GM19043 (cell line): ENCODE measurements around the gene PLOD3.

Experiments used
- ATAC-seq: cut with Tn5 transposase; IDR thresholded peaks from one replicate; pipeline ENCODE4 v1.9.1; 2021; ENCODE audit warnings: low read depth; ENCODE audit not compliant: unreplicated experiment

Gene PLOD3

DNA sequence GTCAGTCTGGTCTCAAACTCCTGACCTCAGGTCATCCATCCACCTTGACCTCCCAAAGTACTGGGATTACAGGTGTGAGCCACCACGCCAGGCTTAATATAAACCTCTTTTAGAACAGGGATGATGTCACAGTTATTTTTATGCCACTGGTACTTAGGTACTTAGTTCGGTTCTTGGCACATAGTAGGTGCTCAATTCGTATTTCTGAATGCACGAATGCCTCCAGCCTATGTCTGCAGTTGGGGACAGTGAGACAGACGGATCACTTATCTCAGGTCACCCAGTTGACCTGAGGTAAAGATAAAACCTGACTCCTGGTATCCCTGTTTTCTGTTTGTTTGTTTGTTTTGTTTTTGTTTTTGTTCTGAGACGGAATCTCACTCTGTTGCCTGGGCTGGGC, 31.2 kb downstream of the PLOD3 start:
- ATAC-seq = no peak

DNA sequence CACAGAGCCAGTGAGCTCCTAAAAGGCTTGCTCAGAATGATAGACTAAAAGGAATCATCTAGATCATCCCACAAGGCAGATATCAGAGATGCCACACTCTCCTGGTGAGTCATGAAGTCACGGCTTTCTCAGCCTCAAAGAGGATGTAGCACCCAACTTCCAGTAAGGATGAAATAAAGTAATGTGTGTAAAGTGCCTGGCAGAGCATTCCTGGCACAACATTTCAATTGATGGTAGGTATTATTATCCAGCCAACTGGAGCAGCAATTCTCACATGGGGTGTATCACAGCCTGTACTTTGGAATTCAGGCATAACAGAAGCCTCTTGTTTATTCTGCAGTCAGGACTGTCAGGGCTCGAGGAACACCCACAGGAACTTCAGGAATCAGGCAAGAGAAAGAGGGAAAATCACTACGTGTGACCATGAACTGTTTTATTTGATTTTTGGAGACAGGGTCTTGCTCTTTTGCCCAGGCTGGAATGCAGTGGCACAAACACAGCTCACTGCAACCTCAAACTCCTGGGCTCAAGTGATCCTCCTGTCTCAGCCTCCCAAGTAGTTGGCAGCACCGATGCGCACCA, 32.0 kb downstream of the PLOD3 start:
- ATAC-seq = no peak

DNA sequence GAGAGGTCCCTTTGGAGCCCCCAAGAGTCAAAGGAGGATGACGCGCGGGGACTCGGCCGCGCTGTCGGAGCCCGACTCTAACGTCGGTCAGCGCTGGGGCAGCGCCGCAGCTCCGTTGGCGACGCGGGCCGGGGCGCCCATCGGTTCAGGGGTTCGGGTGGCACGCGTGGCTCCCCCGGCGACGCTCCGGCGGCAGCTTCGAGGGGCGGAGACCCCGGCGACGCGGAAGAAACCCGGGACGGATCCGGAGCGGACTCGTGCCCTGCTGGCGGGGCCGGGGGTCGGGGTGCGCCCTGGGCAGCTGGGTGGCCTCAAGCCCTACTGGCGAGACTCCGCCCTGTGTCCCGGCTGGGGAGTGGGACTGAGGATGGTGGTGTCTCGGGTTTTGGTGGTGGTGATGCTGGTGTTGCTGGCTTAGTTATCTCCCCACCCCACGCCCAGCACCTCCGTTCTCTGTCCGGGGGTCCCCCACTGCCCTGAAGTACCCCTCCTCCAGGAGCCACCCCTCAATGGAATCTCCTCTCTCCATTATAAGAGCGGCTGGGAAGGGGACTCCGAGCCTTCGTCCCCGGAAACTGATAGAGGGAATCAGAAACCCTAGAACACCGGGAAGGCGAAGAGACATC, 37.1 kb downstream of the PLOD3 start, which contains the start of gene NAT16:
NAT16 (minus strand) TSS at position 164 of the 626 bp plus-strand sequence. CDS start 5,486 bp downstream, outside the sequence.
- ATAC-seq = no peak

DNA sequence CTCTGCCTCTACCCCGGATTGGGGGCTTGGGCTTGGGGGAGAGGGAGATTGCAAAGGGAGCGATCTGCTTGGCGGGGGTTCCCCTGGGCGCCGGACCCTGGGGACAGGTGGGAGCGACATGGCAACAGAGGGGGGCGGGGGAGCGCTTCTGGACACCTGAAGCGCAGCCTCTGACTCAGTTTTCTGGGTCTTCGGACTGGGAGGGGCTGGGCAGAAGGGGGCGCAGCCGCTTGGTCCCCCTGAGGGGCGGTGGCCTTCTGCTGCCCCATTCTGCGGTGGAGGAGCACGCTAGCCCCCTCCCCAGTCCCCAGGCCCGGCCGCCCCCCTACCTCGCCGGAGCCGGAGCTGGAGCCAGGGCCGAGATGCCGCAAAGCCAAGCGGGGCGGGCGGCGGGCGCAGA, 37.7 kb downstream of the PLOD3 start:
- ATAC-seq = no peak

DNA sequence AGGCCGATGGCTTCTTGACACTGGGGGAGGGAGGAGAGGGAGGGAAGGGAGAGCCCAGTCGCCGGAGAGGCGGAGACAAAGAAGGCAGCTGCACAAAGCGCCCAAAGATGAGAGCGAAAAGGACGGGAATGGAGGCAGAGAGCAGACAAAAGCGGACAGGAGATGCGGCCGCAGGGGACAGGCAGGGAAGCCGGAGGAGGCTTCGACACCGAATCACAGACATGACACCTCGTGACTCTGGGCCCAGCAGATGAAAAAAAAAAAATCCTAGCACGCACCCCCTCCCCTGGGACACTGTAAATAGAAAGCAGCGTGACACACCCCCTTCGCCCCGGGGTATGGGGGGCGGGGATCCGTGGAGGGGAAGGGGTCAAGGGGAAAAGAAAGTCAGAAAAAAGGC, 38.3 kb downstream of the PLOD3 start:
- no peak for ATAC-seq

DNA sequence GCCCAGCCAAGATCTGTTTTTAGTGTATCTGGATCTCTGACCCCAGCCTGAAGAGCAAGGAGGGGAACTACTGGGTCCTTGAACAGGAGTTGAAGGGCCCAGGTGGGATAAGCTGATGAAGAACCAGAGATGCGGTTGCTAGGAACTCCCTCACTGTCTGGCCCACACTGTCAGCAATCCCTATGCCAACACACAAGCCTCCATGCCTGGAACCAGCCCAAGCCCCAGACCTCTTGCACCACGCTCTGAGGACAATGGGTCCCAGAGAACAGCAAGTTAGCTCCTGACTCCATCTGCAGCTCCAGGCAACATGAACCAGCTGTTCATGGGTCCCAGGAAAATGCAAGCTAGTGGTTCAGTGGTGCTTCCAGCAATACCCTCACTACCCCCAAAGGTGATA, 39.7 kb downstream of the PLOD3 start:
- ATAC-seq = no peak

DNA sequence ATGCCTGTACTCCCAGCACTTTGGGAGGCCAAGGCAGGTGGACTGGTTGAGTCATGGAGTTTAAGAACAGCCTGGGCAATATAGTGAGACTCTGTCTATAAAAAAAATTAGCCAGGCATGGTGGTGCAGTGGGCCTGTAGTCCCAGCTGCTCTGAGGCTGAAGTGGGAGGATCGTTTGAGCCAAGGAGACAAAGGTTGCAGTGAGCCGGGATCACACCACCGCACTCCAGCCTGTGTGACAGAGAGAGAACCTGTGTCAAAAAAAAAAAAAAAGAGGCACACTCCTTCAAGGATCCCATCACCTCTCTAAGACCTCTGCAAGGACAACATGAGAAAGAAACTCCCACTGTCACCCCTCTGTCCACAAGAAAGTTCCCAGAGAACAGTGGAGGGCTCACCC, 41.7 kb downstream of the PLOD3 start:
- ATAC-seq = no peak

DNA sequence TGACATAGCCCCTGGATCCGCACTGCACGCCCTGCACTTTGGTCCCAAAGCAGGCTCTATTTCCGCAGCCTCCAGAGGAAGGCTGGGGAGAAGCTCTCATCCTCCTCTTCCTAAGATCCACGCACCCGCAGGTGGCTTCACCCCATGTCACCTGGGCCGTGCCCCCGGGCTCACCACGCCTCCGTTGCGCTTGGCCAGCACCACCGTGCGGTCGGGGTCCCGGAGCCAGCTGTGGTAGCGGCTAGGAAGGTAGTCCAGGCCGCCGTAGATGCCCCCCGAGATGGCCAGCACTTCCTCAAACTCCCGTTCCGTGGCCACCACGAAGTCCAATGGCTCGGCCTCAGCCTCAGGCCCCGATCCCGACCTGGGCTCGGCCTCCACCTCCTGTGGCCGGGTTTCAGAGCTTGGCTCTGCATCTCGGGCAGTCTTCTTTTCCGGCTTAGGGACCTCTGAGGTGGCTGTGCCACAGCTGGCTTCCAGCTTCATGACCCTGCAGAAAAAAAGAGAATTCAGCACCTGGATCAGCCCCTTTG, 43.0 kb downstream of the PLOD3 start:
- ATAC-seq = no peak

DNA sequence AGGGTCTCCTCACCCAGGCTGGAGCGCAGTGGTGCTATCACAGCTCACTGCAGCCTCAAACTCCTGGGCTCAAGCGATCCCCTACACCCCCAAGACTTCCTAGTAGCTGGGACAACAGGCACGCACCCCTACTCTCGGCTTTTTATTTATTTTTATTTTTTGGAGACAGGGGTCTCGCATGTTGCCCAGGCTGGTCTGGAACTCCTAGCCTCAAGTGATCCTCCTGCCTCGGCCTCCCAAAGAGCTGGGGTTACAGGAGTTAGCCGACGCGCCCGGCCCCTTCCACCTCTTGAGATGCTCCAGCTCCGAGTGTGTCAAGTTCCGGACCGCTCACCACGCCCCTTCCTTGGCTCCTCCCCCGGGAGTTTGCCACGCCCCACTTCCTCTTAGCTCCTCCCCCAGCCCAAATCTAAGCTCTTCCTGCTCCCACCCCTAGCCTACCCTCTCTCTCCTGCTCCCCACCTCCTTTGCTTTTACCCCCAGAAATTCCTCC, 43.6 kb downstream of the PLOD3 start:
- ATAC-seq = no peak

DNA sequence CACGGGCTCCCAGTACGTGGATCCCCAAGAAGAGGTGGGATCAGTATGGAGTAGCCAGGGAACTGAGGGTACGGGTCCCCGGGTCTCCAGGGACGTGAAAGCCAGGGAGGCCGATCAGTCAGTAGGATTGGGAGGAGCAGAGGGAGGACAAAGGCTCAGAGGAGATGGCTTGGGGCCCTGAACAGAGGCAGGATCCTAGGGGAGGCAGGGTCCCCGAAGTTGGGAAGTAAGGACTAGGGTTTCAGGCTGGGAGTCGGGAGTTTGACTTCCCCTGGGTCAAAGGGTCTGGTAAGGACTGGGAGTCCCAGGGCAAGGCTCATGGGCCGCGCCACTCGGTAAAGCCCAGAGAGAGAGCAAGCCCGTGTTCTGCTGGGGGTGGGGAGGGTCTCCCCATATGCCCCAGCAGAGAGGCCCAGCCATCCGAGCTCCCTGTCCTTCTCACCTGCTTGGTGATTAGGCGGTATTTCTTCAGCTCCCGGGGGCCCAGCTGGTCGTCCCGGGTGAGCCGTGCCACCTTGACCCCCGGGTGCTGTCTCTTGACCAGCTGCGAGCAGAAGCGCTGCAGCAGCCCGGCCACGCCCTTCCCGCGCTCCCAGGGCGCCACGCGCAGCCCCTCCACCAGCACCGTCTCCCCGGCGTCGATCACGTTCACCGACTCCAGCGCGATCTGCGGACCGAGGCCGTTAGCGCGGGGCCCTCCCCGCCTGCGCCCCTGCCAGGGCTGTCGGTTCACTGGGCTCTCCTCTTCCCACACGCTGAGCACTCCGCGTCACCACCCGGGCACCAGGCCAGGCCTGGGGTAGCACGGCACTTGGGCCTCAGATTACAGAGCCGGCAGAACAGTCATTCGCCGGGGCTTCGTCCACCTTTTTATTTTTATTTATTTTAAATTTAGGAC, 44.3 kb downstream of the PLOD3 start:
- no peak for ATAC-seq

DNA sequence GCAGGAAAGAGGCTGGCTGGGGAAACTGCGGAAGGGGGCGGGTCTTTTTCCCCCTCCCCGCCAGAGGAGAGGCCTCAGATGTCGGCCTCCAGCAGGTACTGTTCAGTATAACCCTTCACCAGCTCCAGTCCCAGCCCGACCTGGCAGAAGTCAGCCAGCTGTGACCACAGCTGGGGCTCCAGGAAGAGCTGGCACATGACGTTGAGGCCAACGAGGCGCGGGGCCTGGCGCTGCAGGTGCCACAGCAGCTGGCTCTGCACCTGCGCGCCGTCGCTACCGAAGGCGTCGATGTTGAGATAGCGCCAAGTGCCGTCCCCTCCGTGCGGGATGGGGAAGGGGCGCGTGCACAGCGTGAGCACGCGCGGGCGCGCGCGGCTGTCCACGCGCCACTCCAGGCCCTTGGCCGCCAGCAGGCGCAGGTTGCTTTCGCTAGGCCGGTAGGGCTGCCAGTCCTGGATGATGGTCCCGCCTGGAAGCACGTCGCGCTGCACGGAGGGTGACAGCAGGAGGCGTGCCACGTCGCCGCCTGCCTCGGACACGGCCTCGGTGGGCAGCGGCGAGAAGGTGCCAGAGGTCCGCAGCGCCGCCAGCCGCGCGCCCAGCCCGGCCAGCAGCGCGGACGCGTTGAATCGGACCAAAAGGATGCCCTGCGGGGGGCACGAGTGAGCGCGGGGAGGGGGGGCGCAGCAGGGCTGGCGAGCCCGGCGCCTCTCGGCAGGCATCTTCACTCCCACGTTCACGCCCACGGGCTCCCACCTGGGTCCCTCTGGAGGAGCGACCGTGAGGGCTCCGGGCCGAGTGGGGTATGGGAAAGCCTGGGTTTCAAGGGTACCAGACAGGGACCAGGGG, 45.2 kb downstream of the PLOD3 start:
- no peak for ATAC-seq

DNA sequence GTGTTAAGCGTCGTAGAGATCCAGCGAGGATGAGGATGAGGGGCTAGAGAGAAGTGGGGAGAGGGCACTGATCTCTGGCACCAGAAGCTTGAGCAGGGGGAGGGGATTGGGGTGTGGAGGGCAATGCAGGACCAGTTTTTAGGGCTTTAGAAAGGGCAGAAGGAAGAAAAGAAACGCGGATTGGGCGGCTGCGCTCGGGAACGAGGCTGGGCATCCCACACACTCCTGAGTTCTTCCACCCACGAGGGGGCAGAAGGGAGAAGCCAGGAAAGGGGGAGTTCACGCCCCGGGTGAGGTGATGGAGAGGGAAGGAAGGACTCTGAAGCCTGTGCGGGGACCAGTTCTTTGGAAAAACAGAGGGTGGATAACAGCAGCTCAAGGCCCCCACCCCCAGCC, 45.9 kb downstream of the PLOD3 start:
- no peak for ATAC-seq

DNA sequence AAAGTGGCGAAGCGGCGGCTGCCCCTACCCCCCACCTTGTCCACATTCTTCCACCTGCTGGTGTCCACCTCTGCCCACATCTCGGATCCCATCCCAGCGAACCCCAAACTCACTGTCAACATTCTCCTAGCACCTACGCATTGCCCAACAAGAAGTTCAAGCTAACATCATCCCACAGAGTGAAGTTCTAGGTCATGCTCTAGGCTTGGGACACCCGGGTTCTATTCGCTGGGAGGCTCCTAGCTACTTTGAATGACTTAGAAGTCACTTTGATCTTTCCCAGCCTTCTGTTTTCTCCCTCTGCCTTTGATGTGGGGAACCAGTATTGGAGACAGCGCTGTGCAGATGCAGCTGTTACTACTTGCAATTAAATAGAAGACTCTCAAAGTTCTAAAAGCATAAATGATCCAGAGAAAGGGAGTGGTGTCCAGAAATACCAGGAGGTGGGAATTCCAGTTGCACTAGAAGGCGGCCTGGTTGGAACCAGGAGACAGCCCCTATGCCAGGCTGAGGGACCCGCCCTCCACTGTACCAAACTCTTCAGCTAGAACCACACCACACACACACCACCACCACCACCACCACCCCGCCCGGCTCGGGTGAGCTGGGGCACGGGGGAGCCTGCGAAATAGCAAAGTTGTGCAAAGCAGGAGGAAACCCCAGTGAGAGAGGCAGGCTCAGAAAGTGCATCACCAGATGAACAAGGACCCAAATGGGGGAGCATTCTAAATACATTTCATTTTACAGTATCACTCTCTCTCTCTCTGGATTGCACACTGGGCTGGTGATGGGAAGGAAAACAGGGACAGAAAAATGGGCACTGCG, 46.6 kb downstream of the PLOD3 start:
- no peak for ATAC-seq

DNA sequence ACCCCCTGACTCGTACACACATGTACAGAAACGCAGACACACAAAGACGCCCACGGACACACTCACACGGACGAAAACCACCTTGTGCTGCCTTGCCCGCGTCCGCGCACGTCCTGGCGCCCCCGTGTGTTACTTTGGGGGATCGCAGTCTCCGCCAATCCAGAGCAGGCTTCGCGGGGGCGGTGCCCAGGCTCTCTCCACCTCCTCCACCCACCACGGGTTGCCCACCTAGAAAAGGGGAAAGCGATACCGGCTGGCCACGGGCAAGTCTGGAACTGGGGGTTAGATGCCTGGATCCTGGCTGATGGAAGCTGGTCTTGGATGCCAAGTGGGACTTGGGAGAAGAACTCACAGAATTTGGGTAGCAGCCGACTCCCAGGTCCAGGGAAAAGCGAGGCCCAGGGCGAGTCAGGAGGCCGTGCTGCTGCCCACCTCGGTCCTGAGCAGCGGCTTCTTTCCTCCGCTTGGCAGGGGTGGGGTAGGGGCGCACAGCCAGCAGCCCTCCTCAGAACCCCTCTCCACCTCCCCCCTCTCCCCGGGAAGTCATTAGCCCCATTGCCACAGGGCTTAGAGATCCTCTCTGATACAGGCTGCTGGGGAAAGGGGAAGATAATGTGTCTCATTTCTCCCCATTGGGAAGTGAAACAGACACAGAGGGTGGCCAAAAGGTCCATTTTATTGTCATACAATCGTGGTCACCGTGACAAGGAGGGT, 47.4 kb downstream of the PLOD3 start:
- no peak for ATAC-seq

DNA sequence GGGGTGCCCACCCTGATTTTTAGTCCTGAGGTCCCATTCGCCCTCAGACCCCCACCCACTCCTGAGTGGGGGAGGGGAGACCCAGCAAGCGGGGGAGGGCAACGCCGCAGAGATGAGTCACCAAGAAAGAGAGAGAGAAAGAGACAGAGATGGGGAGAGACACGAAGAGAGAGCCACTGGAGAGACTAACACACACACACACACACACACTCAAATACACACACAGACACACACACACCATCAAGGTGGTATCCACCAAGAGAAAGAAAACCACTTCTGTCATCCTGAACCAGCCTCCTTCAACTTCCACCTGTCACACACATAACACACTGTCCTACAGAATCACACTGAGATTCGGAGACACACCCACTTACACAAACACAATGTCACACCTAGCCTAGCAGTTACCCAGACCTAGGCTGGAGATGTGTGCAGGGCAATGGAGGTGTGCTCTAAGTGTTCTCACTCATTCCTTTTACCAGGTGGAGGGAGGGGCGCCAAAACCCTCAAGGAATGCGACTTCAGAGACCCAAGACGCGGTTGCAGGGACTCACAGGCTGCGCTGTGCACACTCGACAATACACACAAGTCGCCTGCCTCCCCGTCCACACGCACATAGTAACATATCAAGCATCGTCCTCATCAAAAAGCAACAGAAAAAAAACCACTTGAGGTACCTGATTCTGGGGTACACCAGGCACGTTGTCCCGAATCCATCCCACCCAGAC, 48.1 kb downstream of the PLOD3 start:
- ATAC-seq = no peak

DNA sequence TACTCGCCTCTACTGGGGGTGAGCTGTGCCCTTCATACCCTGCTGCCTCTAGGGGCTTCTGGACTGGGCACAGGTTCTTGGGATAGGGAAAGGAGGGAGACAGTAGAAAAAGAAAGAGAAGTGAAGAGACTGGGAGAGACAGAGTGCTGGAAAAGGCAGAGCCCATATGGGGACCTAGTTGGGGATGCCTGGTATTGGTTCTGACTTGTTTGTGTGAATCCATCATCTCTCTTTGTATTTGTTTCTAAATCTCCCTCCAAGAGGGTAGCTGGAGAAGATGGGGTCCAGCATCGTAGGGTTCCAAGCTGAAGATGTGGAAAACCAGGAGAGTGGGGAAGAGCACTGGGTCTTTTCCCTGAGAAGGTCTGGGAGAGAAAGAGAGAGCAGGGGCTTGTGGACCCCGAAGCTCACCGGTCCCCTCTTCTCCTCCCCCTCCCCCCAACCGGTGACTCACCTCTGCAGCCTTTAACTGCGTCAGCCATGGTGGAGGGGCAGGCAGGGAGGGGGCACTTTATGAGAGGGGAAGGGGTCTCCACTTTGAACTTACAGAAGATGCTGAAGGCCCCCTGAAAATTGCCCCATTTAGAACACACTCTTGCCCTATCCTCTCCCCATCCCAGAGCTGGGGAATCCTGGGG, 48.9 kb downstream of the PLOD3 start:
- ATAC-seq = no peak

DNA sequence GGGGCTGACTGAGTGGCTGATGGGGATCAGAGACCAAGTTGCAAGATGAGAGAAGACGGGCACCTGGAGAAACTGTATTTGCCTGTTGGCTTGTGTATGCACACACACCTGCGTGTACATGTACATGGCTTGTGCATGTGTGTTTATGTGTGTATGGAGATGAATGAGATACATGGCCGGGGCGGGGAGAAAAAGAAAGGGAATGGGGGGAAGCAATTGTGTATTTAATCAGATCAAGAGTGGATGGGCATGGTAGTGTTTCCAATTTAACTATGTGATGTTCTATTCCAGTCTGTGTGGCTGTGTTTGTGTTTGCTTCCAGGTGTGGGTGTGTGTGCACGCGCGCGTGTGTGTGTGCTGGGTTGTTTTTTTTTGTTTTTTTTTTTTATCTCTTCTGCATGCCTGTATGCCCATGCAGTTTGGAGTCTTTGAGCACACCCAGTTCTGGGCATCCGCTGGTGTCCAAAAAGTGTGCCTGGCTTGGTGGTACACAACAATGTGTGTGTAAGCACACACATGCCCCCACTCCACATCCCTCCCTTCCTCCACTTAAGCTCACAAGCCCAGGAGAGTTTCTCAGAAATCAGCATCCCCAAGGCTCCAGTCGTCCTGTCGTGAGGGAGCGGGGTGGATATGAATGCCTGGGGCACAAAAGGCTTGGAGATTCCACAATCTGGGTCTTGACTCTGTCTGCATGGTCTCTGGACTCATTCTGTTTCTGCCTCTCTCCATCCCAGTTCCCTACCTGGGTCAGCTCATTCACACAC, 49.6 kb downstream of the PLOD3 start:
- ATAC-seq = no peak
